Hematopoietic multipotent progenitor cell treated with erythropoietin and hydrocortisone succinate and interleukin-3 and kit ligand, for 17 days (in vitro differentiated cells): Measurements from ENCODE around the gene MICU2.
A peak's percentile ranks its signal among the peaks of the same experiment; 100 is the strongest.

Experiments used
- DNase-seq: peaks from one replicate; pipeline ENCODE4 v3.0.0-alpha.2; 2015; ENCODE audit warnings: low spot score

Gene MICU2, protein sequence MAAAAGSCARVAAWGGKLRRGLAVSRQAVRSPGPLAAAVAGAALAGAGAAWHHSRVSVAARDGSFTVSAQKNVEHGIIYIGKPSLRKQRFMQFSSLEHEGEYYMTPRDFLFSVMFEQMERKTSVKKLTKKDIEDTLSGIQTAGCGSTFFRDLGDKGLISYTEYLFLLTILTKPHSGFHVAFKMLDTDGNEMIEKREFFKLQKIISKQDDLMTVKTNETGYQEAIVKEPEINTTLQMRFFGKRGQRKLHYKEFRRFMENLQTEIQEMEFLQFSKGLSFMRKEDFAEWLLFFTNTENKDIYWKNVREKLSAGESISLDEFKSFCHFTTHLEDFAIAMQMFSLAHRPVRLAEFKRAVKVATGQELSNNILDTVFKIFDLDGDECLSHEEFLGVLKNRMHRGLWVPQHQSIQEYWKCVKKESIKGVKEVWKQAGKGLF

DNA sequence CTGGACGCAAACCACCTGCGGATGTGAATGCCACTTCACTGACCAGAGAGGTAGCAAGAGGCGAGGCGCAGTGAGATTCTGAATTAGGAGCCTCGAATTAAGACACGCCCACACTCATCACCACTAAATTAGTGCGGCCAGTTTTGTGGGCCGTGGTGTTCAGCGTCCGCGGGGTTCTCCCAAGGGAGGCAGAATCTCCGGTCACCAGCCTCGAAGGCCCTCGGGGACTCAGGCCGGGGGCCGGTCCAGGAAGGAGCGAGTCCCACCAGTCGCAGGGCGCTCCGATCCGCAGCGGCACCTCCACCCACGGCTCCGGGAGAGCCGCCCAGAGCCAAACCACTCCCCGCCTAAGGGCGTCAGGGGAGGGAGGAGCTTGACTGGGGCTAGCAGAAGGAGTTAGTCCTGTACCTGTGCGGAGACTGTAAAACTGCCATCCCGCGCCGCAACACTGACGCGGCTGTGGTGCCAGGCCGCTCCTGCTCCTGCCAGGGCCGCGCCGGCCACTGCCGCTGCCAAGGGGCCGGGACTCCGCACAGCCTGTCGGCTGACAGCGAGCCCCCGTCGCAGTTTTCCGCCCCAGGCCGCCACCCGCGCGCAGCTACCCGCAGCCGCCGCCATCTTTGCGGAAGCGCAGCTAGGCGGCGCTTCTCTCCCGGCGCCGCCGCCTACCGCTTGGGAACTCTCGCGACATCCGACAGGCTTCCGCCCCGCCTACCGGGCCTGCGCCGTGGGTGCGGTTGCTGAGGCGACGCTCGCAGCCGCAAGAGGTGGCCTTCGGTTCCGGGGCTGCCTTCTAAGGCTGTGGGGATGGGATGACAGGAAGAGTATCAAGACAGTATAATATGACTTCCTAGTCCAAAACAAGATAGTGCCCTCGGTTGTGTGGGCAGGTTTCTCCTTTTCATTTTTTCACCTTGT lies at the start of gene MICU2:
MICU2 (minus strand) TSS at position 640 of the 918 bp plus-strand sequence; CDS start at position 618, 22 bp downstream.
- peak; percentile 95 for DNase-seq

DNA sequence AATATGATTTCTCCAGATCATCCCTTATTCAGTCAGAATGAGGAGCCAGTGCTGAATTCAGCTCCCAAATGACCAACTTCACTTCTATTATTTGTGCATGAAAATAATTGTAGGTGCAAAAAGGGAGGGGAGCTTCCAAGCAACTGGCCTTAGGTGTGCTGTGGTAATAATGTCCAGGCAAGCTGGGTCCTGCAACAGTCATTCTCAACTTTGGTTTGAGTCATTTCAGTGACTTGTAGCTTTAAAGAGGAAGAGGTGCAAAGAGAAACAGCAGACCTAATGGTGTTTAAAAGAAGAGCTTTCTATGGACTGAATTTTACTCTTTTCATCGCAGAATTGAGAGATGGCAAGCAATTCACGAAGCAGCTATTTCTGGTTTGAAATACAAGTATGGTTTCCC lies 37.7 kb upstream of the MICU2 start:
- no peak for DNase-seq

DNA sequence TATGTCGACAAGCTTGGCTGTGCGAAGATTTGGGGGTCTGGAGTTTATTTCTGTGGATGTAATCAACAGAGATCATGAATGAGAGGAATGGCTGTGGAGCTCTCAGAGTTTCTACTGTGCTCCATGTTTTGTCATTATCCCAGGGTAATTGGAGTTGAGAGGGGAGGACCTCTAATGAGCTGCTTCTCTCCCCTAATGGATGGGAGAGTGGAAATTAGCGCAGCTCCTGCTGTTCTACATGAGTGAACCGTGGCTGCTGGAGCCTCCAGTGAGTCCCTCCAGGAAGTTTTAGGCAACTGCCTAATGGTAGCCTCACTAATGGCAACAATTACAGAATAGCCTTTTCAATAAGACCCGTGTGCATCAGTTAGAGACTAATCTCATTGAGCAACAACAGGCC lies 35.6 kb upstream of the MICU2 start:
- no peak for DNase-seq

- DNase-seq: peak; percentile 44
Observed at GRCh38 chr13:21638319-21639282, 34.6 kb upstream of the MICU2 start.

DNA sequence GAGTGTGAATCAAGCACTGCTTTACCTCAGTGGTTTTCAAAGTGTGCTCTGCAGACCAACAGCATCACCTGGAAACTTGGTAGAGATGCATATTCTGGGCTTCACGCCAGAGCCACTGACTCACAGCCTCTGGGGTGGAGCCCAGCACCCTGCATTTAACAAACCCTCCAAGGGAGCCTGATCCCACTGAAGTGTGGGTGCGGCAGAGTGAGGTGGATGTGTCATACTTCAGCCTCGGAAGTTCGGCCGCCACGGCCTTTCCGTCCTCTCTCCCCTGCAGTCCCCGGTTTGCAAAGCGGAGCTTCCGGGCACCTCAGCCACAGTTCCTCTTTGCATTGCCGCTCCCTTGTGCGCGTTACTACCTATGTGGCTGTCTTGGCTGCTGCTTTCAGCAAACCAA lies 33.3 kb upstream of the MICU2 start:
- DNase-seq: no peak

DNA sequence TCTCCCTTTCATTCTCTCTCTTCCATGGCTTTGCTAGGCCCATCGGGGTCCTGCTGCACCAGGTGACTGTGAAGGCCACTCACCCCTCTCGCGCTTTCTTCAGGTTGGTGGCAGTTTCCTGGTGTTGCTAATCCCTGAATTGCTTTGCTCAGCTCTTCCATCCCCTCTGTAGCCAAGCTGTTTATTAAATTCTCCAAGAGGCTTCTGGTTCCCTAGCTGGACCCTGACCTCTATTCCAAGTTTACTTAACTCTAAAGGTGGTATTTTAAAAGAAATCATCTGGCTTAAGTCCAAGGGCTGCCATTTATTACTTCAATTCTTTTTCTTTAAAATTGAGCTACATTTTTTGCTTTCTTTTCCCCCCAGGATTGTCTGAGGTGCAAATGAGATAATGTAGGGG lies 32.7 kb upstream of the MICU2 start:
- no peak for DNase-seq

DNA sequence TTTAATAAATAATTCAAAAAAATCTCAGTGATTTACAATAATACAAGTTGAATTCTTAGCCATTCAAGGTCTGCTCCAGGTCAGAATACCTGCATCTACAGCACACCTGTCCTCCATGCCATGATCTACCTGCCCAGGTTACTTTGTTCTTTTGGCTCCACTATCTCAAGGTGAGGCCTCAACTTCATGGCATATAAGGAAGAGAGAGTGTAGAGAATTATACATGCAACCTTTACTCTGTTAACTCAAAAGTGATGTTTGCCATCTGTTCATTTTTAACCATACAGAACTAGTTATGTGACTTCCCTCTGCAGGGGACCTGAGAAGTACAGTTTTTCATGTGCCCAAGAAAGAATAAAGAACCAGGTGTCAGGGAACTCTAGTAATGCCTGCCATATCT lies 28.2 kb upstream of the MICU2 start:
- no peak for DNase-seq

DNA sequence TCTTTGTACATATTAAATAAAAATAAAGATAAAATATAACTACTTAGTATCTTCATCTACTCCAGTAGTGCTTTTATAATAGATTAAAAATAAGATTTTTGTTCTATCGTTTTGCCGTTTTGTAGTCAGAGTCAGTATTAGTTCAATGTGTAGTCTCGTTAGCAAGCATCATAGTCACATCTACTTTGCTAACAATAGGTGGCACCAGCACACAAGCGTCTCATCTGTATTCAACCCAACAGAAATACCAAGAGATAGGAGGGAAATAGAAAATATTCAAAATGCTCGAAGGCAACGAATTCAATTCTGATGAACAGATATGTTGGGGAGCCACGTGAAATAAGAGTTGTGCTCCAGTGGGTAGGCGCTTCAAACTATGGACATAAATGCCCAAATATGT lies 21.4 kb upstream of the MICU2 start:
- DNase-seq: no peak

GRCh38 chr13:21620861-21621260 lies 16.9 kb upstream of the MICU2 start:
- DNase-seq: no peak

DNA sequence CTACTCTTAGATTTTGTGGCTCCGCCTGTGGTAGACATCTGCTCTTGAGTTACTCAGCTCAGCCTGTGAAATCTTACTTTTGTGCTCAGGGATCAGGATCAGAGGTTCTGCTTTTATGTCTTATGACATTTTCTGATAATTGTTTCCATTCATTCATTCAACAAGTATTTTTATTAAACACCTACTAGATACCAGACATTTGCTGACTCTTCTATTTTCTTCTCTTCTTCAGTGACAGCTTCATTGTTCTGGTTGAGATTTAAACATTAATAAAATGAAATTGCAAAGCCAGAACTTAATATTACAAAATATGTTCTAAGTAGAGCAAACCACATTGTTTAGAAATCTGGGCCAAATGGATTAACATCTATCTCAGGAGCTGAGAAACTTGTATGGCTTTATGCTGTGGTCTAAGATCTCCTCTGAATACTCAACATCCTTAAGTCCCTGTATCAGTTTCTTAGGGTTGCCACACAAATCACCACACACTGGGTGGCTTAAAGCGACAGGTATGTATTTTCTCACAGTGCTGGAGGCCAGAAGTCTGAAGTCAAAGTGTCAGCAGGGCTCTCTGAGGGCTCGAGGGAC lies 15.8 kb upstream of the MICU2 start:
- no peak for DNase-seq

- no peak for DNase-seq
Observed at GRCh38 chr13:21616880-21617279, 12.9 kb upstream of the MICU2 start.

DNA sequence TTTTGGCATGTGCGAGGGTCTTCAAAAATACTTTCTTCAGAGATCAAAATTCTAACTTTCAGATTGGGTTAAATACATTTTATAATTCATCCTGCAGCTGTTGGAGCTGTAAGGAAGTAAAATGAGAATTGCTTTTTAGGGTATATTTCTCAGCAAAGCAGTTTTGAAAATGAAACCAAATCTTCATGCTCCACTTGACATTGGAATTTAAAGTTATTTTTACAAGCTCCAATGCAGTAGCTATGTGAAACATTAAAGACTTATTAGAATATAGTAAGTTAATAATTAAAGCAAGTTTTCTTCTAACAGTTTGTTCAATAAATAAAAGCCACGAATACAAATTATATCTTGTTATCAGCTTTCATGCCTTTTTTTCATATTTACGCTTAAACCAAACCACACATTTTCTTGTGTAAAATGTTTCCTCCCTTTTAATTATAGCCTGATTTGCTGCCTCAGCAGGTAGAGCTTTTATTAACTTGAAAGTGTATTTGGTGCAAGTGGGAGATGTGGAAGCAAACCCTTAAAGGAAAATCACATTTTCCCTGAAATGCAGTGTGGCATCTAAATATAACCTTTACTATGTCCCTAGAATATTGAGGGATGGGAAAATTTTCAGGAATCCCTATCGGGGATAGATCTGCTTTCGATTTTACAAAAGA lies 12.4 kb upstream of the MICU2 start:
- DNase-seq: no peak

GRCh38 chr13:21615427-21615826 lies 11.5 kb upstream of the MICU2 start:
- DNase-seq: peak; percentile 15

GRCh38 chr13:21613791-21614190 lies 9.8 kb upstream of the MICU2 start:
- DNase-seq: no peak

- DNase-seq: no peak
Observed at GRCh38 chr13:21611385-21611784, 7.4 kb upstream of the MICU2 start.

- no peak for DNase-seq
Observed at GRCh38 chr13:21610687-21611086, 6.7 kb upstream of the MICU2 start.

GRCh38 chr13:21608961-21609360 lies 5.0 kb upstream of the MICU2 start:
- no peak for DNase-seq

GRCh38 chr13:21606796-21607195 lies 2.8 kb upstream of the MICU2 start:
- no peak for DNase-seq

- no peak for DNase-seq
Observed at GRCh38 chr13:21606251-21606650, 2.3 kb upstream of the MICU2 start.

GRCh38 chr13:21596722-21597121 lies 7.2 kb downstream of the MICU2 start:
- DNase-seq: no peak

GRCh38 chr13:21595546-21595822 lies 8.5 kb downstream of the MICU2 start:
- DNase-seq: no peak
